GM12892 (cell line): Measurements from ENCODE around the gene SLC16A2.

Experiments used
- POLR2A ChIP-seq: IDR thresholded peaks from 2 replicates; pipeline ENCODE4 v1.6.1; 2011; ENCODE audit warnings: low read depth, low read length, control low read depth
- POLR2AphosphoS5 ChIP-seq: IDR thresholded peaks from 2 replicates; pipeline ENCODE4 v1.6.1; 2011; ENCODE audit warnings: low read depth, low read length, control low read depth
- TAF1 ChIP-seq: IDR thresholded peaks from 2 replicates; pipeline ENCODE4 v1.6.1; 2011; ENCODE audit warnings: low read depth, mild to moderate bottlenecking, control low read depth, low read length, borderline replicate concordance

GRCh38 chrX:74431797-74432196 lies 10.5 kb downstream of the SLC16A2 start:
- TF ChIP-seq POLR2A: no peak
- no peak for TF ChIP-seq POLR2AphosphoS5
- no peak for TF ChIP-seq TAF1
